IMR-90 (cell line): ENCODE measurements around the gene SIRT2. TPM values are rescaled to one million over a fixed set of nuclear protein-coding genes. Genes with fewer than 3 reads are reported as not detected.

Experiments used
- ATAC-seq: fragments of 200-7000 bp; cut with Tn5 transposase; 2 replicates; pipeline ENCODE4 v1.9.1; 2020; ENCODE audit warnings: low read depth, mild to moderate bottlenecking, moderate library complexity
- BruUV-seq: library from RNA; stranded (reverse); fragments of 400-500 nt; replicated peaks from 2 replicates; lab custom pipeline; 2021; lab: Mats Ljungman, UMichigan
- CTCF ChIA-PET: fragments of 300-600 bp; formaldehyde crosslinking; extraction: SDS; loops from one replicate; lab custom pipeline; 2021; ENCODE audit warnings: antibody characterized with exemption; lab: Yijun Ruan, JAX
- POLR2A ChIA-PET: fragments of 300-600 bp; sonication (Branson Sonifier 250); formaldehyde crosslinking; loops from one replicate; lab custom pipeline; 2022; ENCODE audit warnings: antibody characterized with exemption; ENCODE audit not compliant: unreplicated experiment; lab: Charles Lee
- DNase-seq: peaks from one replicate; pipeline ENCODE4 v3.0.0; 2013
- H2AFZ ChIP-seq: replicated peaks from 2 replicates; pipeline ENCODE3; 2013; ENCODE audit warnings: low read length, mild to moderate bottlenecking; ENCODE audit not compliant: poor library complexity
- H2AK5ac ChIP-seq: 2 replicates; pipeline ENCODE4 v1.6.1; 2013; ENCODE audit warnings: low read depth, low read length, inconsistent platforms
- H2AK9ac ChIP-seq: replicated peaks from 2 replicates; pipeline ENCODE3; 2013; ENCODE audit warnings: mild to moderate bottlenecking, low read depth, low read length, moderate library complexity; ENCODE audit not compliant: poor library complexity
- H2BK120ac ChIP-seq: 2 replicates; pipeline ENCODE4 v1.6.1; 2013; ENCODE audit warnings: low read depth, low read length, inconsistent platforms
- H2BK15ac ChIP-seq: 3 replicates; pipeline ENCODE4 v1.6.1; 2013; ENCODE audit warnings: low read depth, low read length, inconsistent platforms
- H2BK20ac ChIP-seq: 2 replicates; pipeline ENCODE4 v1.6.1; 2013; ENCODE audit warnings: low read depth, mild to moderate bottlenecking, inconsistent platforms, low read length, moderate library complexity
- H2BK5ac ChIP-seq: 2 replicates; pipeline ENCODE4 v1.6.1; 2013; ENCODE audit warnings: mild to moderate bottlenecking, low read depth, low read length, inconsistent platforms; ENCODE audit not compliant: poor library complexity, severe bottlenecking
- H3K14ac ChIP-seq: replicated peaks from 2 replicates; pipeline ENCODE4 v1.6.1; 2013; ENCODE audit warnings: low read depth, low read length, inconsistent platforms
- H3K18ac ChIP-seq: 2 replicates; pipeline ENCODE4 v1.6.1; 2013; ENCODE audit warnings: low read depth, low read length, control low read depth
- H3K23ac ChIP-seq: 2 replicates; pipeline ENCODE4 v1.6.1; 2013; ENCODE audit warnings: low read depth, low read length, inconsistent platforms
- H3K27ac ChIP-seq: 2 replicates; pipeline ENCODE4 v1.5.1; 2013; ENCODE audit warnings: mild to moderate bottlenecking, control low read depth, low read length; ENCODE audit not compliant: insufficient read depth
- H3K27me3 ChIP-seq: 2 replicates; pipeline ENCODE4 v1.6.1; 2013; ENCODE audit warnings: low read length; ENCODE audit not compliant: control insufficient read depth, insufficient read depth
- H3K36me3 ChIP-seq: 2 replicates; pipeline ENCODE4 v1.6.1; 2013; ENCODE audit warnings: low read length, mixed read lengths; ENCODE audit not compliant: control insufficient read depth, insufficient read depth
- H3K4ac ChIP-seq: 2 replicates; pipeline ENCODE4 v1.6.1; 2013; ENCODE audit warnings: low read depth, low read length, inconsistent platforms
- H3K4me1 ChIP-seq: 2 replicates; pipeline ENCODE4 v1.6.1; 2013; ENCODE audit warnings: low read length, mixed read lengths; ENCODE audit not compliant: control insufficient read depth, insufficient read depth
- H3K4me2 ChIP-seq: 2 replicates; pipeline ENCODE4 v1.6.1; 2013; ENCODE audit warnings: low read depth, mild to moderate bottlenecking, control low read depth, low read length, moderate library complexity
- H3K4me3 ChIP-seq: 2 replicates; pipeline ENCODE4 v1.5.1; 2013; ENCODE audit warnings: low read depth, mild to moderate bottlenecking, control low read depth, low read length, moderate library complexity; ENCODE audit not compliant: insufficient read depth
- H3K56ac ChIP-seq: 2 replicates; pipeline ENCODE4 v1.6.1; 2013; ENCODE audit warnings: low read length, inconsistent platforms; ENCODE audit not compliant: insufficient read depth; ENCODE audit errors: extremely low read depth
- H3K79me1 ChIP-seq, 2 experiments: 2 replicates each; pipeline ENCODE4 v1.6.1; 2013; ENCODE audit warnings: low read length in 2 of 2, inconsistent platforms in 1 of 2, low read depth in 1 of 2
- H3K9ac ChIP-seq: 2 replicates; pipeline ENCODE4 v1.6.1; 2013; ENCODE audit warnings: low read depth, low read length, control low read depth
- H3K9me1 ChIP-seq: 2 replicates; pipeline ENCODE4 v1.6.1; 2013; ENCODE audit warnings: low read length, inconsistent platforms; ENCODE audit not compliant: insufficient read depth
- H3K9me3 ChIP-seq: 2 replicates; pipeline ENCODE4 v1.6.1; 2013; ENCODE audit warnings: low read length; ENCODE audit not compliant: control insufficient read depth, insufficient read depth
- H4K20me1 ChIP-seq: 2 replicates; pipeline ENCODE4 v1.6.1; 2013; ENCODE audit warnings: low read length, inconsistent platforms; ENCODE audit not compliant: insufficient read depth
- H4K5ac ChIP-seq: 2 replicates; pipeline ENCODE4 v1.6.1; 2013; ENCODE audit warnings: mild to moderate bottlenecking, low read depth, low read length, control low read depth
- H4K8ac ChIP-seq, 2 experiments: 2 replicates each; pipeline ENCODE4 v1.6.1; 2013; ENCODE audit warnings: low read depth in 2 of 2, low read length in 2 of 2, control low read depth in 1 of 2, inconsistent platforms in 1 of 2
- H4K91ac ChIP-seq: 2 replicates; pipeline ENCODE4 v1.6.1; 2013; ENCODE audit warnings: low read depth, low read length, inconsistent platforms; ENCODE audit not compliant: insufficient read depth
- BHLHE40 ChIP-seq: fragments of 150-350 bp; IDR thresholded peaks from 2 replicates; pipeline ENCODE4 v1.6.1; 2016; ENCODE audit warnings: mild to moderate bottlenecking, low read depth, low read length
- CEBPB ChIP-seq: IDR thresholded peaks from 2 replicates; pipeline ENCODE4 v1.6.1; 2012; ENCODE audit warnings: low read depth, low read length, improper control_type of control experiment
- CHD1 ChIP-seq: IDR thresholded peaks from 2 replicates; pipeline ENCODE4 v1.6.1; 2012; ENCODE audit warnings: low read depth, low read length, improper control_type of control experiment
- CTCF ChIP-seq: conservative IDR thresholded peaks from 2 replicates; pipeline ENCODE4 v1.5.1; 2012; ENCODE audit warnings: mild to moderate bottlenecking, low read depth, low read length, improper control_type of control experiment
- ELK1 ChIP-seq: fragments of 150-350 bp; IDR thresholded peaks from 2 replicates; pipeline ENCODE4 v1.6.1; 2016; ENCODE audit warnings: low read depth, mild to moderate bottlenecking, low read length, moderate library complexity, borderline replicate concordance
- FOS ChIP-seq: fragments of 150-350 bp; IDR thresholded peaks from 2 replicates; pipeline ENCODE4 v1.6.1; 2016; ENCODE audit warnings: low read depth, low read length
- MAFK ChIP-seq: IDR thresholded peaks from 2 replicates; pipeline ENCODE4 v1.6.1; 2012; ENCODE audit warnings: low read depth, low read length, improper control_type of control experiment
- MAZ ChIP-seq: IDR thresholded peaks from 2 replicates; pipeline ENCODE4 v1.6.1; 2012; ENCODE audit warnings: low read depth, mild to moderate bottlenecking, low read length, improper control_type of control experiment, moderate library complexity, borderline replicate concordance
- MXI1 ChIP-seq: IDR thresholded peaks from 2 replicates; pipeline ENCODE4 v1.6.1; 2012; ENCODE audit warnings: low read depth, mild to moderate bottlenecking, low read length, moderate library complexity, borderline replicate concordance
- NFE2L2 ChIP-seq: fragments of 150-350 bp; IDR thresholded peaks from 2 replicates; pipeline ENCODE4 v1.6.1; 2016; ENCODE audit warnings: low read depth, mild to moderate bottlenecking, low read length
- POLR2A ChIP-seq: IDR thresholded peaks from 2 replicates; pipeline ENCODE4 v1.6.1; 2012; ENCODE audit warnings: mild to moderate bottlenecking, low read depth, low read length
- RAD21 ChIP-seq: IDR thresholded peaks from 2 replicates; pipeline ENCODE4 v1.6.1; 2012; ENCODE audit warnings: low read length, improper control_type of control experiment
- RCOR1 ChIP-seq: IDR thresholded peaks from 2 replicates; pipeline ENCODE4 v1.6.1; 2012; ENCODE audit warnings: mild to moderate bottlenecking, low read length, improper control_type of control experiment; ENCODE audit not compliant: insufficient replicate concordance
- RFX5 ChIP-seq: IDR thresholded peaks from 2 replicates; pipeline ENCODE4 v1.8.0; 2012; ENCODE audit warnings: low read depth, mild to moderate bottlenecking, low read length, moderate library complexity
- SMC3 ChIP-seq: fragments of 150-350 bp; IDR thresholded peaks from 2 replicates; pipeline ENCODE4 v1.6.1; 2016; ENCODE audit warnings: low read depth, mild to moderate bottlenecking, antibody characterized with exemption, low read length, moderate library complexity
- USF2 ChIP-seq: fragments of 150-350 bp; IDR thresholded peaks from 2 replicates; pipeline ENCODE4 v1.6.1; 2017; ENCODE audit warnings: mild to moderate bottlenecking, antibody characterized with exemption, low read length, low read depth
- WGBS, 2 experiments: methylation state at CpG; one replicate each; pipeline versions ENCODE4 v1.1.5 to v1.1.7; 2013; ENCODE audit warnings: missing lambda C conversion rate in 2 of 2; ENCODE audit not compliant: insufficient read length in 1 of 2; ENCODE audit errors: extremely low coverage in 2 of 2; 5-methylcytosine and 5-hydroxymethylcytosine counted together
- dilution Hi-C: fragments of 300-500 bp; cut with HindIII; formaldehyde crosslinking; loops from one replicate; pipeline ENCODE4 v1.14.3; 2018; ENCODE audit warnings: low sequenced_read_pairs; ENCODE audit not compliant: unreplicated experiment
- in situ Hi-C: fragments of 300-500 bp; cut with MboI; formaldehyde crosslinking; loops from 3 replicates; pipeline ENCODE4 v1.14.3; 2019; ENCODE audit warnings: low sequenced_read_pairs, inconsistent platforms, mixed read lengths
- intact Hi-C: fragments of 100-400 bp; cut with micrococcal nuclease; formaldehyde crosslinking; loops from 2 replicates; pipeline ENCODE4 v1.10.0; 2022
- polyA plus RNA-seq, 3 experiments: library from polyadenylated mRNA; depleted of rRNA; stranded (reverse); fragments of >200 nt; gene quantifications; 2 replicates each; pipeline ENCODE4 v1.2.3, GENCODE V29; 2012; ENCODE audit warnings: low replicate concordance in 1 of 3
- total RNA-seq: library from RNA; depleted of rRNA; stranded (reverse); fragments of >200 nt; gene quantifications from 2 replicates; pipeline ENCODE4 v1.2.3, GENCODE V29; 2012

The SIRT2 gene
- total and polyA plus RNA-seq, 2 of the 4 experiments (the other 2 are of a cell fraction) = 43.0 to 50.0 TPM

- H2BK5ac ChIP-seq = no peak overlapping the region
- H3K4me1 ChIP-seq = no peaks in the 10 kb centered on the region
- intact Hi-C loops = no loop called here
- no peak overlapping the region for H2BK15ac ChIP-seq
- H3K14ac ChIP-seq = no peak overlapping the region
- no peak overlapping the region for H2BK20ac ChIP-seq
- H4K5ac ChIP-seq = no peak overlapping the region
- H3K9ac ChIP-seq = no peak overlapping the region
- no peak overlapping the region for H3K56ac ChIP-seq
- H2AFZ ChIP-seq = no peak overlapping the region
- peaks cover 4% of the 10 kb centered on the region; the same call in 1 of the 2 replicates for H3K27me3 ChIP-seq
- no peaks in the 10 kb centered on the region for H3K9me1 ChIP-seq
- in situ Hi-C loops = loop anchor here (25.0 kb wide), 1 partner anchor 177 kb away; the partner anchor contains the start of gene CAPN12
- H3K4me2 ChIP-seq = no peak overlapping the region
- H4K91ac ChIP-seq = no peak overlapping the region
- no peak overlapping the region for H2AK5ac ChIP-seq
- H4K20me1 ChIP-seq = no peaks in the 10 kb centered on the region; the same call in 1 of the 2 replicates
- no TSS peak for BruUV-seq
- no peak overlapping the region for H2AK9ac ChIP-seq
- TF ChIP-seq SMC3 (no peak), POLR2A (no peak), RAD21 (no peak), BHLHE40 (no peak), ELK1 (no peak), MAFK (no peak), CHD1 (no peak), RFX5 (no peak), CEBPB (no peak), NFE2L2 (no peak), CTCF (no peak), MXI1 (no peak), USF2 (no peak), FOS (no peak), MAZ (no peak), RCOR1 (no peak)
- H3K4ac ChIP-seq = no peak overlapping the region
- H3K18ac ChIP-seq = no peak overlapping the region
- no peaks in the 10 kb centered on the region for H3K79me1 ChIP-seq
- DNase-seq (no peak), ATAC-seq (no peak)
- H2BK120ac ChIP-seq = no peak overlapping the region
- dilution Hi-C loops = no loop called here
- ChIA-PET CTCF (no interaction called here), POLR2A (no interaction called here)
- 100% methylated on average over 1 of the region's 8 CpGs; no CpG with 5 or more reads in 1 of the 2 experiments for WGBS, 2 experiments
- H3K4me3 ChIP-seq = no peak overlapping the region
- H3K36me3 ChIP-seq = peaks cover 3% of the 10 kb centered on the region
- no peak overlapping the region for H3K27ac ChIP-seq
- H3K9me3 ChIP-seq = no peaks in the 10 kb centered on the region
- H3K23ac ChIP-seq = no peak overlapping the region
- H4K8ac ChIP-seq = no peak overlapping the region
These were observed 14.5 kb upstream of the SIRT2 start for GRCh38 chr19:38913958-38914357.
